NOMO-1 (cell line): ENCODE data around the gene IMMT.
"Not testable (repeated sequence)": the region's sequence is repeated elsewhere in the genome, so short reads cannot be mapped to it uniquely, and the experiment has no call there.

Experiments
- DNase-seq, 2 experiments: peaks; one replicate each; lab custom pipeline; 2025; ENCODE audit not compliant: unreplicated experiment in 2 of 2; lab: John Stamatoyannopoulos, UW

Gene IMMT

GRCh38 chr2:86202336-86202692 lies 7.1 kb upstream of the IMMT start:
- no peak for DNase-seq

GRCh38 chr2:86201671-86202335 lies 6.5 kb upstream of the IMMT start:
- DNase-seq, result no peak

GRCh38 chr2:86200564-86200963 lies 5.3 kb upstream of the IMMT start:
- not testable (repeated sequence) for DNase-seq

- peak in 1 of 2 experiments; percentile 25 for DNase-seq
Measured at GRCh38 chr2:86199834-86200177, 4.5 kb upstream of the IMMT start.

- DNase-seq, result no peak
Measured at GRCh38 chr2:86195808-86196387, 636 bp upstream of the IMMT start.

- DNase-seq, result no peak
Measured at GRCh38 chr2:86194751-86195054, 559 bp downstream of the IMMT start.

- DNase-seq, result no peak
Measured at GRCh38 chr2:86193901-86194567, 1.2 kb downstream of the IMMT start.

- no peak for DNase-seq
Measured at GRCh38 chr2:86189782-86190416, 5.4 kb downstream of the IMMT start.

- no peak for DNase-seq
Measured at GRCh38 chr2:86186431-86186830, 8.8 kb downstream of the IMMT start.

- DNase-seq, result no peak
Measured at GRCh38 chr2:86185517-86186212, 9.6 kb downstream of the IMMT start.

GRCh38 chr2:86176597-86176996 lies 18.7 kb downstream of the IMMT start:
- no peak for DNase-seq

GRCh38 chr2:86175828-86176227 lies 19.4 kb downstream of the IMMT start:
- no peak for DNase-seq

- DNase-seq, result peak in 1 of 2 experiments; percentile 36
Measured at GRCh38 chr2:86174445-86174844, 20.8 kb downstream of the IMMT start.

GRCh38 chr2:86172610-86173009 lies 22.7 kb downstream of the IMMT start:
- no peak for DNase-seq

- no peak for DNase-seq
Measured at GRCh38 chr2:86171295-86171694, 24.0 kb downstream of the IMMT start.

- DNase-seq, result no peak
Measured at GRCh38 chr2:86170449-86170848, 24.8 kb downstream of the IMMT start.

- DNase-seq, result no peak
Measured at GRCh38 chr2:86160156-86160952, 34.9 kb downstream of the IMMT start.

GRCh38 chr2:86158286-86158685 lies 37.0 kb downstream of the IMMT start:
- DNase-seq, result no peak

GRCh38 chr2:86157009-86157556 lies 38.2 kb downstream of the IMMT start:
- no peak for DNase-seq

GRCh38 chr2:86150502-86150901 lies 44.8 kb downstream of the IMMT start:
- no peak for DNase-seq
